Measurements from ENCODE around the gene FAM53A.

DNA sequence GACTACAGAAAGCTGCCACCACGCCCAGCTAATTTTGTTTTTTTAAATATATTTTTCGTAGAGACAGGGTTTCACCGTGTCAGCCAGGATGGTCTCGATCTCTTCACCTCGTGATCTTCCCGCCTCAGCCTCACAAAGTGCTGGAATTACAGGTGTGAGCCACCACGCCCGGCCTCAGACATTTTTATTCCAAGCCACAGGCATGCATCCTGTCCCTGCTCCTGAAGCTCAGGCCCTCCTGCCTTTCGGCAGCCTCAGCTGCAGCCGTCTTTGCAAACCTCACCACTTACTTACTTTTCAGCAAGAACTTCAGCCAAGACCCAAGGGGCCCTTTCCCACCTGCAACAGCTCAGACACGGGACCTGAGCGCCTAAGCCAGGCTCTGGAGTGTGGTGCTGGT lies 26.0 kb downstream of the FAM53A start:
- no peak for TF ChIP-seq POLR2A (IDR thresholded peaks at IDR 0.05; ENCODE audit: low read length)
- no peak for TF ChIP-seq GATA1 (IDR thresholded peaks at IDR 0.05; ENCODE audit: low read depth, low read length)

Measured in erythroblast (primary cell).